Immature natural killer cell (primary cell): ENCODE results near the gene CHI3L1. TPM values are rescaled to one million over a fixed set of nuclear protein-coding genes. Genes with fewer than 3 reads are reported as not detected.
"Not testable (repeated sequence)": the region's sequence is repeated elsewhere in the genome, so short reads cannot be mapped to it uniquely, and the experiment has no call there.

Experiments
- DNase-seq, 3 donors: peaks; one replicate each; pipeline ENCODE4 v3.0.0; 2022; ENCODE audit warnings: mixed read lengths in 1 of 3
- H3K27ac Mint-ChIP-seq, 6 donors: one replicate each; pipeline ENCODE4 v1.8.0; 2020; ENCODE audit warnings: mixed read lengths in 6 of 6, mild to moderate bottlenecking in 5 of 6, inconsistent platforms in 4 of 6, moderate library complexity in 3 of 6
- H3K27me3 Mint-ChIP-seq, 3 donors: one replicate each; pipeline ENCODE4 v1.8.0; 2020 to 2021; ENCODE audit warnings: low read depth in 3 of 3, mild to moderate bottlenecking in 3 of 3, mixed read lengths in 3 of 3, moderate library complexity in 3 of 3, inconsistent platforms in 1 of 3
- H3K36me3 Mint-ChIP-seq, 3 donors: one replicate each; pipeline ENCODE4 v1.8.0; 2020; ENCODE audit warnings: mixed read lengths in 3 of 3, inconsistent platforms in 2 of 3, mild to moderate bottlenecking in 2 of 3
- H3K4me1 Mint-ChIP-seq, 2 donors: one replicate each; pipeline ENCODE4 v1.8.0; 2020; ENCODE audit warnings: inconsistent platforms in 2 of 2, mild to moderate bottlenecking in 2 of 2, mixed read lengths in 2 of 2, moderate library complexity in 1 of 2
- H3K4me3 Mint-ChIP-seq, 5 donors: one replicate each; pipeline ENCODE4 v1.8.0; 2020; ENCODE audit warnings: mild to moderate bottlenecking in 5 of 5, mixed read lengths in 5 of 5, inconsistent platforms in 3 of 5, moderate library complexity in 3 of 5
- H3K9me3 Mint-ChIP-seq, 6 donors: one replicate each; pipeline ENCODE4 v1.8.0; 2020; ENCODE audit warnings: mild to moderate bottlenecking in 6 of 6, mixed read lengths in 6 of 6, inconsistent platforms in 4 of 6, moderate library complexity in 3 of 6
- polyA plus RNA-seq, 3 donors: library from polyadenylated mRNA; unstranded; fragments of 300-500 nt; fragmentation: Illumina TruSeq; gene quantifications; one replicate each; pipeline ENCODE4 v1.2.3, GENCODE V29; 2021

Gene CHI3L1
- not detected for polyA plus RNA-seq

DNA sequence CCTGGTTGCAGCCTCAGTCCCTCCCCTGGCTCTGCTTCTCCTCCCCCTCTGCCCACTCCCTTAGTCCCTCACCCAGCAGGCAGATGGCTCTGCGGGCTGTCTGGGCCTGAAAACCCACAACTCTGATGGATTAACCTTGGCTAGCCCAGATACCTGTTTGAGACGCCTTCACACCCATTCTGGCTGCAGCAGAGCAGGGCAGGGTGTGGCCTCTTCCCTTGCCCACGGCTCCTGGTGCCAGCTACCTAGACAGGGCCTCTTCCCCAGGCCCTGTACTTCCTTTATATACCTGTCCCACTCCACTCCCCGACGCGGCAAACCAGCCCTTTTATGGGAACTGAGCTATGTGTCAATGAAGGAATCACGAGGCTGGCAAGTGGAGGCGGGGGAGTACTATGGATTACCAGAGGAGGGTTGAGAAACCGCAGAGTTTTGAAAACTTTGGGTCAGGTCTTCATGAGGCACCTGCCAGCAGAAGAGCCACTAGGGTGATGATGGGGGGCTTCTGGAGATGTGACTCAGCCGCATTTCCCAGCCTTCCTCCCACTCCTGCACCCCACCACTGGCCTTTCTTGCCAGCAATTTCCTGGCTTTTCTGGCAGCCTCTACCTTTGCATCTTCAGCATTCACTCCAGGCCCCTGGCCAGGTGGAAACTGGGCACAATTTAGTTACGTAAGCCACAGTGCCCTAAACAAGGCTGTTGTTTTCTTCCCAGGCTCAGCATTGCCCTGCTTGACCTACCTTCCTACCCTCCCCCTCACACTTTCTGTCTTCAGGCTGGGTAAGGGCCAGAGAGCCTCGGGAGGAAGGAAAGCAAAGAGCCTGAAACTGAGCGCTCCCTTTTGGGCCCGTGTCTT, at the start of gene CHI3L1:
TSS of gene CHI3L1 (minus strand) at position 259 of the 858 bp plus-strand sequence. CDS start at position 178, 81 bp downstream.
- Mint-ChIP-seq H3K36me3 (no peaks in the 10 kb centered on the region), H3K9me3 (no peaks in the 10 kb centered on the region), H3K4me1 (no peaks in the 10 kb centered on the region), H3K27me3 (peaks cover 5 to 7% (median 5%) of the 10 kb centered on the region in 3 donors), H3K4me3 (no peak within 1 kb of the TSS), H3K27ac (no peak within 1 kb of the TSS)
- no peak for DNase-seq

DNA sequence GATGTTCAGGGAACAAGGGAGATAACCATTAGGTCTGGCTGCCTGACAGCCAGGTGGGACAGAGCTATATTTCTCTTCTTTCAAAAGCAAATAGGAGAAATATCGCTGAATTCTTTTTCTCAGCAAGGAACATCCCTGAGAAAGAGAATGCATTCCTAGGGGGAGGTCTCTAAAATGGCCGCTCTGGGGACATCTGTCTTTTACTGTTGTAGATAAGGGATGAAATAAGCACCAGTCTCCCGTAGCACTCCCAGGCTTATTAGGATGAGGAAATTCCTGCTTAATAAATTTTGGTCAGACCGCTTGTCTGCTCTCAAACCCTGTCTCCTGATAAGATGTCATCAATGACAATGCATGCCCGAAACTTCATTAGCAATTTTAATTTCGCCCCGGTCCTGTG, 48.4 kb upstream of the CHI3L1 start:
- H3K4me3 Mint-ChIP-seq, H3K4me1 Mint-ChIP-seq, H3K27ac Mint-ChIP-seq, DNase-seq: not testable (repeated sequence)
- Mint-ChIP-seq H3K9me3 (peaks cover 23 to 38% (median 30%) of the 10 kb centered on the region in 6 donors), H3K36me3 (peaks cover 0 to 18% (median 6%) of the 10 kb centered on the region in 3 donors), H3K27me3 (peaks cover 3 to 16% (median 12%) of the 10 kb centered on the region in 3 donors)

DNA sequence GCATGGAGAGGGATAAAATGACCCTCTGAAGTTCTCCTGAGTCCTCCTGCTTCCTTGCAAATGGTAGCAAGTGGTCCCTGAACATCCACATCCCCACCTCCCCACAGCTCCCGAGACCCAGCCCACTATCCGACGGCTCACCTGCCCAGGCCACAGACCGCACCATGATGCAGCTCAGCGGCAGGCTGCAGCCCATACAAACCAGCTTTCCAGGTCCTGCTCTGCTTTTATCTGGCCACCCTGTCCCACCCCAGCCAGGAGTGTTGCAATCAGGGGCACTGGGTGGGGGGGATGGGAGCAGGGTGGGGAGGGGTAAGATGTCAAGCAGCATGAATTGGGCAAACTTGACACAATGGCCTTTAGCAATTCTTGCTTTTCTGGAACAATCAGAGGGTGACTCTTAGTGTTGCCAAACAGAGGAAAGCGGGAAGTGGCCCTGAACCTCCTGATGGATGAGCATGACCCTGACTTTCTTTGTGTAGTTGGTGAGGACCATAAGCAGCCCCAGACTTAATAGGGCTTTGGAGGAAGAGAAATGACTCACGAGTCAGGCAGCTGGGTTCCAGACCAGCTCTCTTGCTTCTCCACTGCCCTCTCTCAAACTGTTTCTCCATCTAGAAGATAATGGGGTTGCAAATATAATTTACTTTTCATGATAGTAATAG, 43.1 kb upstream of the CHI3L1 start, which contains the start of gene CHIT1:
TSS of gene CHIT1 (minus strand) at position 203 of the 665 bp plus-strand sequence. CDS start at position 166, 37 bp downstream.
- DNase-seq = no peak
- Mint-ChIP-seq H3K4me1 (no peaks in the 10 kb centered on the region), H3K27me3 (peaks cover 4 to 16% (median 4%) of the 10 kb centered on the region in 3 donors), H3K36me3 (peaks cover 0 to 9% (median 0%) of the 10 kb centered on the region in 3 donors), H3K4me3 (no peak within 1 kb of the TSS), H3K27ac (no peak within 1 kb of the TSS), H3K9me3 (peaks cover 8 to 14% (median 11%) of the 10 kb centered on the region in 6 donors)

DNA sequence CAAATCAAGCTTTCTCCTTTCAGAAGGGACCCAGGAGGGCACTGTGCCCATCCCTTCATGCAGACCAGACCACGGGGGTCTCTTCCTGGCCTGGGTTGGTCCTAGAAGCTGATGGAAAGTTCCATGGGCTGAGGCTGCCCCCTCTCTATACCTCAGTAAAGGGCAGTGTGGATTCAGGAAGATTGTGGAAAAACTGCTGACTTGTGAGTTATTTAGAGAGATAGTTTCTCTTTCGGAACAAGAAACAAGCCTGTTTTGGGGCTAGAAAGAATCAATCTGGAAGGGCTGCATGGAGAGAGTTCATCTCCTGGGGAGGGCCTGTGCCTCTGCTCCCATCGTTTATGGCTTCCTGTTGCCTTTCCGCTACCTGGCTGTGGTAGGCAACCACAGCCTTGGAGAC, 42.2 kb upstream of the CHI3L1 start:
- no peak overlapping the region for H3K27ac Mint-ChIP-seq
- no peak overlapping the region for H3K4me3 Mint-ChIP-seq
- peaks cover 4 to 13% (median 4%) of the 10 kb centered on the region in 3 donors for H3K27me3 Mint-ChIP-seq
- peaks cover under 1 to 6% (median 2%) of the 10 kb centered on the region in 6 donors for H3K9me3 Mint-ChIP-seq
- H3K4me1 Mint-ChIP-seq = no peaks in the 10 kb centered on the region
- DNase-seq = no peak
- H3K36me3 Mint-ChIP-seq = peaks cover 0 to 2% (median 0%) of the 10 kb centered on the region in 3 donors

DNA sequence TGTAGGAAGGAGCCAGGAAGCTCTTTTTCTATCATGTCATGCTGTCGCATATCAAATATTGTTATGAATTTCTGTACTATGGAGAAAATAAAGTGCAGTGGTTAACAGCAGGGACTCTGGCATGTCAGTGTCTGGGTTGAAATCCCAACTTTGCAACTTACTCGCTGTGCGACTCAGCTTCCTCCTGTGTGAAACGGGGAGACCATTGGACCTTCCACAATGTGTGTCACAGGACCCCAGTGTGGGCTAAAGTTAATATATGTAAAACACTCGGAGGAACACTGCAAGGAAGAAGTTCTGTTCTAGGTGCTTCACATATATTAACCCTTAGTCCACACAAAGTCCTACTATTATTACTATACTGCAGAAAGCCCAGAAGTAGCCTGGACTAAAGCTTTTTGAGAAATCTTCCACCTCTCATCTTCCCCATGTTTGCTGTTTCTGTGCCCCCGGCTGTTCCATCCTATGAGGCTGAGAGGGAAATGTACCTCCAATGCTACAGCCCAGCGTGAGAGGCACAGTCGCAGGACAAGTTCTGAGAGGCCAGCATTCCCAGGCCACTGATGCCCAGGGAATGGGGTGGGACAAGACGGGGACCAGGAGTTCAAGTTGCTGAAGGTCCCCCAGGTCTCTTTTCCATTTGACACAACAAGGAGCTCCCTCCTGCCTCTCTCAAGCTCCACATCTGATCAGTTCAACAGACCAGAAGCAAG, 41.0 kb upstream of the CHI3L1 start:
- no peak overlapping the region for H3K4me3 Mint-ChIP-seq
- peaks cover 0 to 5% (median 0%) of the 10 kb centered on the region in 6 donors for H3K9me3 Mint-ChIP-seq
- H3K27ac Mint-ChIP-seq = no peak overlapping the region
- no peaks in the 10 kb centered on the region for H3K36me3 Mint-ChIP-seq
- peaks cover 2 to 7% (median 4%) of the 10 kb centered on the region in 3 donors for H3K27me3 Mint-ChIP-seq
- H3K4me1 Mint-ChIP-seq = no peaks in the 10 kb centered on the region
- DNase-seq = no peak

DNA sequence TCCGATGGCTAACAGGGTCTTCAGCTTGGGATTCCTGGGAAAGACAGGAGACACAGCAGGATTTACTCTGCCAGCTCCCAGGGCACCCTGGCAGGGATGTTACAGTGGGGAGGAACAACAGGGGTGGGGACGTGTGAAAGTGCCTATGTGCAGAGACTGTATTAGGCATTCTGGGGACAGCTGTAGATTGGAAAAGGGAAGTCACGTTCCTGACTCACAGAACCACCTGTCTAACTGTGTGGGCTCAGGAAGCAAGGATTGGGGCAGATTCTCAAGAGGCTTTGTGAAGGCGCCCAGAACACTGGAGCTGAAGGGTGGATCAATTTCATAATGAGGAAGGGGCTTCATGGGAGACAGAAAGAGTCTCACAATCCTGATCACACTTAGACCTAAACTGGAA, 38.6 kb upstream of the CHI3L1 start:
- Mint-ChIP-seq H3K36me3 (no peaks in the 10 kb centered on the region), H3K4me1 (no peaks in the 10 kb centered on the region), H3K27me3 (peaks cover 0 to 2% (median 1%) of the 10 kb centered on the region in 3 donors), H3K4me3 (no peak overlapping the region), H3K9me3 (no peaks in the 10 kb centered on the region), H3K27ac (no peak overlapping the region)
- no peak for DNase-seq

DNA sequence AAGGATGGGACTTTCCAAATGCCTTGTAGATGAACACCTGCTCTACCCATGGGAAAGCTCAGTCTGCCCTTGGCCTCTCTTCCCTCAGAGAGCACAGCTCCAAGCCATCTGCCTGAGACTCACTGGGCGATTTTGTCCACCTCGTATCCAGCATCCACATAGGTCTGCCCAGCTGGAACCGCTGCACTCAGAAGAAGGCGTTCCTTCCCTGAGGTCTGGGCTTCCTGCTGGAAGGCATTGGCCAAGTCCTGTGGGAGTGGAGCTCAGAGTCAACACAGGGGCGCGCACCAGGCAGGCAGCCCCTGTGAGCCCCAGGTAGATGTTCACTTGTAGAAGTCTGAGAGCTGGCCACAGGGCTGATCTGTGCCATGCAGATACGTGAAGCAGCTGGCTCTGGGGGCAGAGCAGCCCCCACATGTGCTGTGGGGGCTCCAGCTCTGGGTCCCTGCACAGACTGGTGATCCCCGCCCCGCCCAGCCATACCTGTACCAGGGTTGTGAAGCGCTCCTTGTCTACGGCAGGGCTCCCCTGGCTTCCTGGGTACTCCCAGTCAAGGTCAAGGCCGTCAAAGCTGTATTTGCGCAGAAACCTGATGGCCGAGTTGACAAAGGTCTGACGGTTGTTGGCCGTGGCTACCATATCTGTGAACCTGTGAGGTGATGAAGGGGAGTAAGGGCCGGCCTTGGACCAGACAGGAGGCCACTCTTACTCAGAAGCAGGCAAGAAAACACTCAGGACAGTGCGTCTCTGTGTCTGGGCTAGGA, 36.7 kb upstream of the CHI3L1 start:
- Mint-ChIP-seq H3K4me1 (no peaks in the 10 kb centered on the region), H3K4me3 (no peak overlapping the region), H3K27ac (no peak overlapping the region), H3K27me3 (peaks cover 0 to 2% (median 1%) of the 10 kb centered on the region in 3 donors), H3K9me3 (no peaks in the 10 kb centered on the region), H3K36me3 (no peaks in the 10 kb centered on the region)
- no peak for DNase-seq

DNA sequence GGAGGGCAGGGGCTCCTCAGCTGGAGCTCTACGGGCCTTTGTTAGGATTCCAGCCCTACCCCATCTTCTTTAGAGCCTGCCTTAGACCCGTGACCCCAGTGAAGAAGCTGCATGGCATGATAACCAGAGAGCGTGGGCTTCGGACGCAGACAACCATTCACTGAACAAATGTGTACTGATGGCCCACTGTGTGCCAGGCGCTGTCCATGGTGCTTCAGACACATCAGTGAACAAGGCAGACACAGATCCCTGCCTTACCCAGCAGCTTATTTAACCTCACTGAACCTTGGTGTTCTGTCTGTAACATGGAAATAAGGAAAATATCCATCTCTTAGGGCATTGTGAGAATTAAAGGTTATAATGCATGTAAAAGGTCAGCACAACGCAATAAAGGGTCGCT, 33.4 kb upstream of the CHI3L1 start:
- H3K4me3 Mint-ChIP-seq = no peak overlapping the region
- peaks cover 2 to 8% (median 4%) of the 10 kb centered on the region in 3 donors for H3K27me3 Mint-ChIP-seq
- H3K36me3 Mint-ChIP-seq = no peaks in the 10 kb centered on the region
- peaks cover 0 to 5% (median 0%) of the 10 kb centered on the region in 6 donors for H3K9me3 Mint-ChIP-seq
- no peak for DNase-seq
- H3K27ac Mint-ChIP-seq = no peak overlapping the region
- H3K4me1 Mint-ChIP-seq = no peaks in the 10 kb centered on the region

DNA sequence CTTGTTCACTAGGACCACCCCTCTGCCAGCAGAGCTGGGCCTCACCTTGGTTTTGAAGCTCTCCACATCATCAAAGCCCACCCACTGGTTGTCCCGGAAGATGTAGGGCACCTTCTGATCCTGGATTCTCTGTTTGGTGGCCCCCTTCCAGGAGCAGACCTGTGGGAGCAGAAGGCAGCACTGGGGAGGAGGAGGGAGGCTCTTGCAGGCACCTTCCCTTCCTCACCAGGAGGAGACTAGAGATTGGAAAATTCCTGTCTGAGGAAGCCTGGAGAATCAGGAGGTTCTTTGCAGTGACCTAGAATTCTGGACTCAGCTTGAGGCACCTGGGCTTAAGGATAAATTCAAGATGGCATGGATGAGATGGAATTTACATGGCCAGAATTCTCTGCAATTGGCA, 32.7 kb upstream of the CHI3L1 start:
- Mint-ChIP-seq H3K27me3 (peaks cover 2 to 10% (median 4%) of the 10 kb centered on the region in 3 donors), H3K9me3 (peaks cover 0 to 5% (median 0%) of the 10 kb centered on the region in 6 donors), H3K4me1 (no peaks in the 10 kb centered on the region), H3K36me3 (no peaks in the 10 kb centered on the region), H3K4me3 (no peak overlapping the region), H3K27ac (no peak overlapping the region)
- DNase-seq = no peak

DNA sequence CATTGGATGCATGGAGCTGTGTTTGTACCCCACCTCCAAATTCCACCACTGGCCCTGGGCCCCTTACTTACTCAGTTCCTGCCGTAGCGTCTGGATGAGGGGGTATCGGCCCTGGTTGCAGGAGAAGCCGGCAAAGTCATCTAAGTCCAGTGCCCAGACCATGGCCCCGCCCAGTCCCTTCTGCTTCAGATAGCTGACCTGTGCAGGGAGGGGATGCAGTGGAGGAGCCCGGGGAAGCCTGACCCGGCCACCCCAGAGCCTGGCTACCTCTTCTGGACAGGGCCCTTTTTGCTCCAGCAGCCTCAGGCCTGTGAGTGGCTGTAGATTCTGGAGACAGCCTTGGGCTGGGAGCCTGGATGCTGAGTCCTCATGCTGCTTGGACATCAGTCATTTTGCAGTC, 31.2 kb upstream of the CHI3L1 start:
- no peaks in the 10 kb centered on the region for H3K4me1 Mint-ChIP-seq
- H3K27ac Mint-ChIP-seq = no peak overlapping the region
- H3K4me3 Mint-ChIP-seq = no peak overlapping the region
- no peak for DNase-seq
- peaks cover 2 to 14% (median 4%) of the 10 kb centered on the region in 3 donors for H3K27me3 Mint-ChIP-seq
- H3K36me3 Mint-ChIP-seq = no peaks in the 10 kb centered on the region
- H3K9me3 Mint-ChIP-seq = peaks cover 0 to 5% (median 0%) of the 10 kb centered on the region in 6 donors

DNA sequence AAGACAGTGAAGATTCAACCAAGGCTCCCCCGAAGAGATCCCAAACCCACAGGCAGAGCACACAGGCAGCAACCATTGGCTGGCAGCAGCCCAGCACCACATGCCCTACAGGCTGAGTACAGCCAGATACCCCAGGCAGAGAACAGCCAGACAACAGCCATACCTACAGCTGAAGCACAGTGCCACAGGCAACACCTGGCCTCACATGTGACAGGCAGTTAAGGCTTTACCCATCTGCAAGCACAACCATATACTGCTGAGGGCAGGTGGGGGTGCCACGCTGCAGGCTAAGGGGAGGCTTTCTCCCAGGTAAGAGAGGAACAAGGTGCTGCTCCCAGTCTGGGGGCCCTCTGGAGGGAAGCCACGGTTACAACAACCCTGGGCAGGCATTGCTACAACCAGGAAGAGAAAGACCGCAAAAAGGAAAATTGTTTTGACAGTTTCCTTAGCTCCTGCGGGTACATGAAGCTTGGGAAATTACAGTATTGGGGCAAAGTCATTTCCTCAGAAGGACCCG, 30.7 kb upstream of the CHI3L1 start:
- no peak overlapping the region for H3K27ac Mint-ChIP-seq

DNA sequence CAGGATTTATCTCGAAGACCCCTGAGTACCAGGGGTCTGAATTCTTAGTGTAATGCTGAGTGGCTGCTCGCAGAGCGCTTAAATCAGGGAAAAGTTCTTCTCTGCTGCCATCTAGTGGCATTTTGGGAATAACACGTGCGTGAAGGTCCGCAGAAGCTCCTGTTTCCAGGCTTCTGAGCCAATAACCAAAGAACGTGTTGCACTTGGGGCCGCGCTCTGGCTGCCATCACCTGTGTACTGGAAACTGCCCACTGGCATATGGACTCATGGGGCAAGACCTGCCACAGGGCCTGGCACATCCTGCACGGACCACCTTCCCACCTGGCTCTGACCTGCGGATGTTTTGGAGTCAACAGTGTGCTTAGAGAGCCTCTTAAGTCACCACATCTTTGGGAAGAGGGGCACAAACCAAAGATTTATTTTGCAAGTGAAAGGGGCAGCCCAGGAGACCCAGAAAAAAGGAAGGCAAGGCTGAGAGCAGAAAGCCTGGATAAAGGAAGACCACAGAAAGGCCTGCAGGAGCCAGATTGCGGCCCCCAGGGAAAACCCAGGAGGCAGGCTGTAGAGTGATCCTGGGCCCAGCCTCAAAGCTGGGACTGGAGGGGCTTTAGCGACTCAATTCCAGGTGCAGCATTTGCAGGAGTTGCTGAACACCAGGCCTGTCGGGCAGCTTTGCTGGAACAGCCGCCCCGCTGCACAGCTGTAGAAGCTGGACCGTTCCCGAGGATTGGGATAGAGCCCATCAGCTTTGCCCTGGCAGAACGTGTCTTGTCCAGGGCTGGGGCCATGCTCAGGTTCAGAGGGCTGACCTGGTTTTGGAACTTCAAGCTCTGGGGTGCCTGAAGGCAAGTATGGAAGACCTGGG, 30.0 kb upstream of the CHI3L1 start:
- H3K4me3 Mint-ChIP-seq = no peak overlapping the region
- no peak overlapping the region for H3K27ac Mint-ChIP-seq
- no peaks in the 10 kb centered on the region for H3K36me3 Mint-ChIP-seq
- peaks cover 0 to 5% (median 0%) of the 10 kb centered on the region in 6 donors for H3K9me3 Mint-ChIP-seq
- peaks cover 2 to 12% (median 4%) of the 10 kb centered on the region in 3 donors for H3K27me3 Mint-ChIP-seq
- no peaks in the 10 kb centered on the region for H3K4me1 Mint-ChIP-seq
- DNase-seq = peak; percentile 35 to 46 (median 36)

More for the DNA sequence above, 30.7 kb upstream of the CHI3L1 start:
- no peak overlapping the region for H3K4me3 Mint-ChIP-seq
- no peak for DNase-seq
- no peaks in the 10 kb centered on the region for H3K36me3 Mint-ChIP-seq
- peaks cover 2 to 12% (median 4%) of the 10 kb centered on the region in 3 donors for H3K27me3 Mint-ChIP-seq
- H3K9me3 Mint-ChIP-seq = peaks cover 0 to 5% (median 0%) of the 10 kb centered on the region in 6 donors
- no peaks in the 10 kb centered on the region for H3K4me1 Mint-ChIP-seq
